ENCODE results near the gene SLC12A1. TPM values are rescaled to one million over a fixed set of nuclear protein-coding genes. Genes with fewer than 3 reads are reported as not detected.

Gene SLC12A1
- total and polyA plus RNA-seq, 12 donors: under 0.01 to 0.32 (median 0.07) TPM; not detected in 6

- 87 to 92% (median 89%) methylated on average over 4 of the region's 4 CpGs for WGBS, 4 donors
- intact Hi-C loops (cut with DNase I): no loop called here
- Histone ChIP-seq H3K27me3 (no peaks in the 10 kb centered on the region), H3K4me3 (no peak overlapping the region), H3K4me1 (replicated peaks in 1 of 2) (no peaks in the 10 kb centered on the region), H3K36me3 (replicated peaks in 1 of 2) (no peaks in the 10 kb centered on the region), H3K9me3 (replicated peaks in 1 of 3) (no peaks in the 10 kb centered on the region), H3K27ac (no peak overlapping the region)
- TF ChIP-seq CTCF (IDR thresholded peaks at IDR 0.05) (no peak), POLR2A (IDR thresholded peaks at IDR 0.05) (no peak)
- DNase-seq: no peak
Measured at GRCh38 chr15:48221885-48222284, 15.8 kb downstream of the SLC12A1 start.

GRCh38 chr15:48222627-48223026 is 16.5 kb downstream of the SLC12A1 start:
- DNase-seq: no peak
- Histone ChIP-seq H3K27ac (no peak overlapping the region), H3K4me1 (replicated peaks in 1 of 2) (no peaks in the 10 kb centered on the region), H3K9me3 (replicated peaks in 1 of 3) (no peaks in the 10 kb centered on the region), H3K27me3 (no peaks in the 10 kb centered on the region), H3K36me3 (replicated peaks in 1 of 2) (no peaks in the 10 kb centered on the region), H3K4me3 (no peak overlapping the region)
- TF ChIP-seq CTCF (IDR thresholded peaks at IDR 0.05): no peak
- no peak for TF ChIP-seq POLR2A (IDR thresholded peaks at IDR 0.05)
- intact Hi-C loops (cut with DNase I): no loop called here
- 61 to 64% (median 63%) methylated on average over 1 of the region's 1 CpG for WGBS, 4 donors

GRCh38 chr15:48225771-48226170 is 19.7 kb downstream of the SLC12A1 start:
- no peaks in the 10 kb centered on the region for H3K9me3 ChIP-seq (replicated peaks in 1 of 3)
- intact Hi-C loops (cut with DNase I): no loop called here
- DNase-seq: no peak
- H3K27ac ChIP-seq: no peak overlapping the region
- H3K27me3 ChIP-seq: no peaks in the 10 kb centered on the region
- WGBS, 4 donors: 70 to 79% (median 75%) methylated on average over 3 of the region's 3 CpGs
- no peaks in the 10 kb centered on the region for H3K4me1 ChIP-seq (replicated peaks in 1 of 2)
- H3K36me3 ChIP-seq (replicated peaks in 1 of 2): no peaks in the 10 kb centered on the region
- no peak overlapping the region for H3K4me3 ChIP-seq
- TF ChIP-seq CTCF (IDR thresholded peaks at IDR 0.05) (no peak), POLR2A (IDR thresholded peaks at IDR 0.05) (no peak)

- Histone ChIP-seq H3K27ac (no peak overlapping the region), H3K4me3 (no peak overlapping the region), H3K4me1 (replicated peaks in 1 of 2) (no peaks in the 10 kb centered on the region), H3K27me3 (no peaks in the 10 kb centered on the region), H3K36me3 (replicated peaks in 1 of 2) (no peaks in the 10 kb centered on the region), H3K9me3 (replicated peaks in 1 of 3) (no peaks in the 10 kb centered on the region)
- WGBS, 4 donors: 88 to 92% (median 90%) methylated on average over 5 of the region's 5 CpGs
- intact Hi-C loops (cut with DNase I): no loop called here
- DNase-seq: no peak
- TF ChIP-seq CTCF (IDR thresholded peaks at IDR 0.05) (no peak), POLR2A (IDR thresholded peaks at IDR 0.05) (no peak)
Measured at GRCh38 chr15:48230498-48230897, 24.4 kb downstream of the SLC12A1 start.

Measured in adrenal gland (tissue), 12 donors.